OCI-LY1 (cell line): Measurements from ENCODE around the gene TLE2.
"Not testable (repeated sequence)": the region's sequence is repeated elsewhere in the genome, so short reads cannot be mapped to it uniquely, and the experiment has no call there.

Source experiments
- H2AFZ ChIP-seq: fragments of 200-600 bp; sonication (generic), shearing (Covaris generic); 2 replicates; pipeline ENCODE4 v1.6.0; 2014; ENCODE audit warnings: antibody characterized with exemption, mild to moderate bottlenecking, low read length
- H3F3A ChIP-seq: fragments of 200-600 bp; sonication (generic), shearing (Covaris generic); 2 replicates; pipeline ENCODE4 v1.6.0; 2014; ENCODE audit warnings: mild to moderate bottlenecking, antibody characterized with exemption, low read length, moderate library complexity; ENCODE audit not compliant: insufficient read depth
- H3K27ac ChIP-seq: fragments of 200-600 bp; sonication (generic); 2 replicates; pipeline ENCODE4 v1.5.1; 2014; ENCODE audit warnings: low read length, mixed run types, mild to moderate bottlenecking, low read depth; ENCODE audit not compliant: poor library complexity, severe bottlenecking
- H3K27me3 ChIP-seq: fragments of 200-600 bp; sonication (generic); 2 replicates; pipeline ENCODE4 v1.6.0; 2014; ENCODE audit warnings: antibody characterized with exemption, mild to moderate bottlenecking, low read length, moderate library complexity; ENCODE audit not compliant: insufficient read depth
- H3K36me3 ChIP-seq: fragments of 200-600 bp; sonication (generic); 2 replicates; pipeline ENCODE4 v1.6.1; 2014; ENCODE audit warnings: mild to moderate bottlenecking, antibody characterized with exemption, low read length, moderate library complexity, mixed read lengths; ENCODE audit not compliant: insufficient read depth
- H3K4me1 ChIP-seq: fragments of 200-600 bp; sonication (generic); 2 replicates; pipeline ENCODE4 v1.5.1; 2014; ENCODE audit warnings: mild to moderate bottlenecking, low read length, moderate library complexity; ENCODE audit not compliant: insufficient read depth, severe bottlenecking
- H3K4me2 ChIP-seq: fragments of 200-600 bp; sonication (generic), shearing (Covaris generic); 2 replicates; pipeline ENCODE4 v1.6.1; 2014; ENCODE audit warnings: low read length
- H3K4me3 ChIP-seq: fragments of 200-600 bp; sonication (generic); 2 replicates; pipeline ENCODE4 v1.5.1; 2014; ENCODE audit warnings: low read length, low read depth, mild to moderate bottlenecking, mixed read lengths; ENCODE audit not compliant: poor library complexity, severe bottlenecking
- H3K79me2 ChIP-seq: fragments of 200-600 bp; shearing (Covaris generic); 2 replicates; pipeline ENCODE4 v1.6.1; 2016; ENCODE audit warnings: mixed run types, low read length, mixed read lengths; ENCODE audit not compliant: insufficient read depth
- H3K9ac ChIP-seq: fragments of 200-600 bp; sonication (generic), shearing (Covaris generic); 2 replicates; pipeline ENCODE4 v1.6.1; 2014; ENCODE audit warnings: mild to moderate bottlenecking, low read length, mixed read lengths
- H3K9me2 ChIP-seq: fragments of 200-600 bp; sonication (generic), shearing (Covaris generic); 2 replicates; pipeline ENCODE4 v1.6.1; 2014; ENCODE audit warnings: low read depth, mild to moderate bottlenecking, low read length, mixed read lengths
- H3K9me3 ChIP-seq: fragments of 200-600 bp; shearing (Covaris generic); 2 replicates; pipeline ENCODE4 v1.6.1; 2014; ENCODE audit warnings: low read length, mixed read lengths
- H4K20me1 ChIP-seq: fragments of 200-600 bp; sonication (generic), shearing (Covaris generic); 2 replicates; pipeline ENCODE4 v1.6.0; 2016; ENCODE audit warnings: mild to moderate bottlenecking, low read length; ENCODE audit not compliant: insufficient read depth
- CTCF ChIP-seq: fragments of 200-600 bp; sonication (generic), shearing (Covaris generic); IDR thresholded peaks from 2 replicates; pipeline ENCODE4 v1.5.1; 2017; ENCODE audit warnings: mild to moderate bottlenecking, antibody characterized with exemption, low read length, moderate library complexity, mixed read lengths
- EZH2 ChIP-seq: fragments of 200-600 bp; sonication (generic), shearing (Covaris generic); IDR thresholded peaks from 2 replicates; pipeline ENCODE4 v1.8.0; 2017; ENCODE audit warnings: borderline replicate concordance, mixed run types, mild to moderate bottlenecking, antibody characterized with exemption, low read length, moderate library complexity, mixed read lengths

Gene TLE2

GRCh38 chr19:3053780-3054179, 24.7 kb upstream of the TLE2 start:
- Histone ChIP-seq H3K36me3 (peaks cover 53% of the 10 kb centered on the region), H3K9me2 (no peaks in the 10 kb centered on the region), H3F3A (no peaks in the 10 kb centered on the region), H3K27ac (no peak overlapping the region), H4K20me1 (no peaks in the 10 kb centered on the region), H3K9me3 (no peaks in the 10 kb centered on the region), H3K4me1 (no peaks in the 10 kb centered on the region), H3K9ac (no peak overlapping the region), H2AFZ (no peak overlapping the region), H3K27me3 (no peaks in the 10 kb centered on the region), H3K4me3 (no peak overlapping the region), H3K4me2 (no peak overlapping the region), H3K79me2 (no peaks in the 10 kb centered on the region)
- TF ChIP-seq CTCF, result no peak
- no peak for TF ChIP-seq EZH2

GRCh38 chr19:3053218-3053621, 24.1 kb upstream of the TLE2 start:
- Histone ChIP-seq H3K27me3 (no peaks in the 10 kb centered on the region), H3K36me3 (peaks cover 47% of the 10 kb centered on the region), H3K9me2 (no peaks in the 10 kb centered on the region), H3K4me3 (no peak overlapping the region), H3K79me2 (no peaks in the 10 kb centered on the region), H2AFZ (no peak overlapping the region), H4K20me1 (no peaks in the 10 kb centered on the region), H3K9ac (no peak overlapping the region), H3F3A (no peaks in the 10 kb centered on the region), H3K9me3 (no peaks in the 10 kb centered on the region), H3K4me1 (no peaks in the 10 kb centered on the region), H3K27ac (no peak overlapping the region), H3K4me2 (no peak overlapping the region)
- TF ChIP-seq EZH2 (no peak), CTCF (no peak)

- H2AFZ ChIP-seq, H3K9me2 ChIP-seq, H3K4me2 ChIP-seq, H3K27ac ChIP-seq, H3F3A ChIP-seq, H3K9ac ChIP-seq, H3K27me3 ChIP-seq, H3K9me3 ChIP-seq, H3K4me1 ChIP-seq, H3K4me3 ChIP-seq, H4K20me1 ChIP-seq, H3K79me2 ChIP-seq: not testable (repeated sequence)
- H3K36me3 ChIP-seq, result peaks cover 20% of the 10 kb centered on the region
Observed at GRCh38 chr19:3050016-3050415, 20.9 kb upstream of the TLE2 start.

- no peak overlapping the region for H3K4me2 ChIP-seq
- H3K9me2 ChIP-seq, result no peaks in the 10 kb centered on the region
- no peak overlapping the region for H3K4me3 ChIP-seq
- no peaks in the 10 kb centered on the region for H3K4me1 ChIP-seq
- H2AFZ ChIP-seq, result no peak overlapping the region
- no peaks in the 10 kb centered on the region for H3K9me3 ChIP-seq
- H3K9ac ChIP-seq, result no peak overlapping the region
- no peaks in the 10 kb centered on the region for H3K79me2 ChIP-seq
- TF ChIP-seq EZH2, result no peak
- TF ChIP-seq CTCF, result no peak
- no peaks in the 10 kb centered on the region for H4K20me1 ChIP-seq
- no peaks in the 10 kb centered on the region for H3F3A ChIP-seq
- H3K36me3 ChIP-seq, result peaks cover 11% of the 10 kb centered on the region
- no peaks in the 10 kb centered on the region; the same call in 1 of the 2 replicates for H3K27me3 ChIP-seq
- H3K27ac ChIP-seq, result no peak overlapping the region
Observed at GRCh38 chr19:3049089-3049488, 20.0 kb upstream of the TLE2 start.
